Small intestine (tissue), 7 donors: Measurements from ENCODE around the gene CCDC80. TPM values are rescaled to one million over a fixed set of nuclear protein-coding genes. Genes with fewer than 3 reads are reported as not detected.

Experiments
- DNase-seq, 2 donors: peaks; one replicate each; pipeline versions ENCODE4 v3.0.0 to v3.0.0-alpha.2; 2013
- FAIRE-seq: peaks from 2 replicates; lab custom pipeline; 2012; peaks lifted over from hg19 to GRCh38; lab: Jason Lieb, UNC
- H3K27ac ChIP-seq, 3 donors: one replicate each; pipeline ENCODE4 v1.5.1; 2013; ENCODE audit warnings: low read length in 2 of 3, mild to moderate bottlenecking in 2 of 3, control low read depth in 1 of 3, inconsistent platforms in 1 of 3, low read depth in 1 of 3, moderate library complexity in 1 of 3
- H3K27me3 ChIP-seq, 3 donors: one replicate each; pipeline ENCODE4 v1.6.1; 2013; ENCODE audit warnings: low read length in 3 of 3, inconsistent platforms in 1 of 3; ENCODE audit not compliant: control insufficient read depth in 3 of 3, insufficient read depth in 3 of 3
- H3K36me3 ChIP-seq, 3 donors: one replicate each; pipeline ENCODE4 v1.6.1; 2013; ENCODE audit warnings: low read length in 3 of 3, inconsistent platforms in 1 of 3, low read depth in 1 of 3, mild to moderate bottlenecking in 1 of 3, moderate library complexity in 1 of 3; ENCODE audit not compliant: control insufficient read depth in 3 of 3, insufficient read depth in 2 of 3
- H3K4me1 ChIP-seq, 3 donors: one replicate each; pipeline ENCODE4 v1.6.1; 2013; ENCODE audit warnings: low read length in 2 of 3, inconsistent platforms in 1 of 3, low read depth in 1 of 3, mild to moderate bottlenecking in 1 of 3, moderate library complexity in 1 of 3; ENCODE audit not compliant: control insufficient read depth in 3 of 3, insufficient read depth in 2 of 3
- H3K4me3 ChIP-seq, 3 donors: one replicate each; pipeline ENCODE4 v1.5.1; 2013; ENCODE audit warnings: low read length in 3 of 3, control low read depth in 1 of 3, inconsistent platforms in 1 of 3, low read depth in 1 of 3, mild to moderate bottlenecking in 1 of 3, moderate library complexity in 1 of 3
- H3K9me3 ChIP-seq, 2 donors: one replicate each; pipeline ENCODE4 v1.6.1; 2013; ENCODE audit warnings: low read depth in 1 of 2, low read length in 1 of 2; ENCODE audit not compliant: control insufficient read depth in 2 of 2, insufficient read depth in 1 of 2
- WGBS, 3 donors: extraction: QIAGEN DNeasy Blood & Tissue Kit; methylation state at CpG; one replicate each; pipeline ENCODE4 v1.1.7; 2013; 5-methylcytosine and 5-hydroxymethylcytosine counted together
- polyA plus RNA-seq, 4 donors: library from polyadenylated mRNA; stranded (reverse) in 3 of 4; unstranded in 1 of 4; fragments of 200-250 nt in 3 of 4; fragments of 120-200 nt in 1 of 4; gene quantifications; one replicate each; pipeline versions ENCODE4 v1.2.1 to v1.2.3, GENCODE V29; 2013
- donor health status: healthy with polysubstance abuse.
- donor health status: control.
- donor health status: control.
- donor health status: Bipolar disorder and iron deficiency.
- donor health status: healthy.

The CCDC80 gene
- polyA plus RNA-seq, 4 donors = 2.5 to 14.5 (median 5.2) TPM

DNA sequence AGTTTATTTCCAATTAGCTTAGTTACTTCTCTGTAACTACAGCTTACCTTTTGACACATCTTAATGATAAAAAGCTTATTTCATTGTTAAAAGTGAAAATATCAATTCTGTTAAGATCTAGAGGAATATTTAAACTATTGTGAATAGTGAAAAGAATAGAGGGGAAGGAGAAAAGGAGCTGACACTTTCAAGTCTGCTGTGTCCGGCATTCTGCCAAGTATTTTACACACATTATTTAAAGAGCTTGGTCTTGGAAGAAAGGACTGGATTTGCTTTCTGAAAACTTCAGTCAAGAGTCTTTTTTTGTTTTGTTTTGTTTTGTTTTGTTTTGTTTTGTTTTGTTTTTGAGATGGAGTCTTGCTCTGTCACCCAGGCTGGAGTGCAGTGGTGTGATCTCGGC, 34.8 kb downstream of the CCDC80 start:
- Histone ChIP-seq H3K4me3 (no peak overlapping the region), H3K27me3 (no peaks in the 10 kb centered on the region), H3K27ac (no peak overlapping the region), H3K36me3 (no peaks in the 10 kb centered on the region), H3K4me1 (no peaks in the 10 kb centered on the region), H3K9me3 (no peaks in the 10 kb centered on the region)
- DNase-seq (no peak), FAIRE-seq (no peak)
- 92 to 96% (median 96%) methylated on average over 2 of the region's 2 CpGs for WGBS, 3 donors

- FAIRE-seq = no peak
- no peaks in the 10 kb centered on the region for H3K36me3 ChIP-seq
- no peaks in the 10 kb centered on the region for H3K27me3 ChIP-seq
- no peak overlapping the region for H3K4me3 ChIP-seq
- no peak overlapping the region for H3K27ac ChIP-seq
- no peaks in the 10 kb centered on the region for H3K9me3 ChIP-seq
- no peaks in the 10 kb centered on the region for H3K4me1 ChIP-seq
- WGBS, 3 donors = 77 to 92% (median 84%) methylated on average over 9 of the region's 9 CpGs
- peak in 1 of 2 donors; percentile 6 for DNase-seq
Measured at GRCh38 chr3:112605285-112605684, 35.7 kb downstream of the CCDC80 start.

- no peaks in the 10 kb centered on the region for H3K4me1 ChIP-seq
- DNase-seq (no peak), FAIRE-seq (no peak)
- no peaks in the 10 kb centered on the region for H3K27me3 ChIP-seq
- H3K9me3 ChIP-seq = no peaks in the 10 kb centered on the region
- 53 to 68% (median 62%) methylated on average over 4 of the region's 4 CpGs for WGBS, 3 donors
- H3K27ac ChIP-seq = no peak overlapping the region
- H3K4me3 ChIP-seq = no peak overlapping the region
- no peaks in the 10 kb centered on the region for H3K36me3 ChIP-seq
Measured at GRCh38 chr3:112604536-112604935, 36.4 kb downstream of the CCDC80 start.

- H3K27ac ChIP-seq = no peak overlapping the region
- no peaks in the 10 kb centered on the region for H3K27me3 ChIP-seq
- no peaks in the 10 kb centered on the region for H3K9me3 ChIP-seq
- H3K4me3 ChIP-seq = no peak overlapping the region
- H3K36me3 ChIP-seq = no peaks in the 10 kb centered on the region
- FAIRE-seq (no peak), DNase-seq (no peak)
- H3K4me1 ChIP-seq = no peaks in the 10 kb centered on the region
Measured at GRCh38 chr3:112602217-112602838, 38.6 kb downstream of the CCDC80 start.

- H3K4me3 ChIP-seq = no peak overlapping the region
- H3K4me1 ChIP-seq = no peaks in the 10 kb centered on the region
- no peaks in the 10 kb centered on the region for H3K9me3 ChIP-seq
- no peaks in the 10 kb centered on the region for H3K27me3 ChIP-seq
- no peaks in the 10 kb centered on the region for H3K36me3 ChIP-seq
- no peak overlapping the region for H3K27ac ChIP-seq
- FAIRE-seq (no peak), DNase-seq (no peak)
Measured at GRCh38 chr3:112598731-112599130, 42.2 kb downstream of the CCDC80 start.

GRCh38 chr3:112597945-112598344, 43.0 kb downstream of the CCDC80 start:
- DNase-seq (no peak), FAIRE-seq (no peak)
- WGBS, 3 donors = 93 to 100% (median 95%) methylated on average over 2 of the region's 2 CpGs
- Histone ChIP-seq H3K4me3 (no peak overlapping the region), H3K9me3 (peaks cover 0 to 3% of the 10 kb centered on the region in 2 donors), H3K27ac (no peak overlapping the region), H3K36me3 (no peaks in the 10 kb centered on the region), H3K27me3 (no peaks in the 10 kb centered on the region), H3K4me1 (no peaks in the 10 kb centered on the region)

DNA sequence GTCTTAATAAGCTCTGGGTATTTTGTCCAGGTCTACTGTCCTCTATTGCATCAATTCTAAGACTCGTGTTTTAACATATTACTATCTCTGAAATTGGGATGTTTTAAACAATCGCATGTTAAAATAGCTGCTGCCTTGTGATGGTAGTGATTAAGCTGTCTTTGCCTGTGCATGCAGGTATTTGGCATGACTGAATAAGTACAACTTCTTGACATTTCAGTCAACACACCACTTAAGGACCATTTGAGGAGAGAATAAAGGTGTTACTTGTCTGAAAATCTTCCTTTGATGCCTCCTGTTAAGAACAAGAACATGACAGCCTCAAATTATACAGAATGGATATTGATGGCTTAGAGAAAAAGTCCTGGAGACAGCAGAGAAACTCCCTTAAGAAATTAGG, 46.1 kb downstream of the CCDC80 start:
- Histone ChIP-seq H3K4me1 (no peaks in the 10 kb centered on the region), H3K27ac (no peak overlapping the region), H3K9me3 (peaks cover 0 to 3% of the 10 kb centered on the region in 2 donors), H3K27me3 (no peaks in the 10 kb centered on the region), H3K4me3 (no peak overlapping the region), H3K36me3 (no peaks in the 10 kb centered on the region)
- no peak for FAIRE-seq
- 93 to 99% (median 99%) methylated on average over 2 of the region's 2 CpGs for WGBS, 3 donors
- no peak for DNase-seq

DNA sequence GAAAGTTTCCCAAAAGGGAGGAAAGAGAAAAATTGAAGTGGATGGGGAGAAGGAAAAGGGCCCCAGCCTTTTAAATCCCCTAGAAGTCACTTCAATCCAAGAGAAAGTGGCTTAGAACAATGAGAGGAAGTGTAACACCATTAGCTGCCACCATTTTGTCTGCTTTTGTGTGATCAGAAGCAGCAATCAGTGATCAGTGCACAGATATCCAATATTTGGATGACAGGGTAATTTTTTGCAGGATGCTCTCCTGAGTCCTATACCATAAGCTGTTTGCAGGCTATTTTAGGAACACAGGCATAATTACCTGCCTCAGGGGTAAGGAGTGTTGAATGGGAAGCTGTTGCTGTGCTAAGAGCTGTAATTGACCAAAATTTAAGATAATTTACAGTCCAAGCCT, 47.7 kb downstream of the CCDC80 start:
- H3K4me3 ChIP-seq = no peak overlapping the region
- peaks cover 0 to 3% of the 10 kb centered on the region in 2 donors for H3K9me3 ChIP-seq
- no peaks in the 10 kb centered on the region for H3K4me1 ChIP-seq
- DNase-seq (no peak), FAIRE-seq (no peak)
- H3K36me3 ChIP-seq = no peaks in the 10 kb centered on the region
- H3K27ac ChIP-seq = no peak overlapping the region
- no peaks in the 10 kb centered on the region for H3K27me3 ChIP-seq

- 92 to 97% (median 96%) methylated on average over 1 of the region's 1 CpG for WGBS, 3 donors
- H3K4me1 ChIP-seq = no peaks in the 10 kb centered on the region
- H3K9me3 ChIP-seq = no peaks in the 10 kb centered on the region
- FAIRE-seq (no peak), DNase-seq (no peak)
- no peaks in the 10 kb centered on the region for H3K27me3 ChIP-seq
- H3K27ac ChIP-seq = no peak overlapping the region
- H3K36me3 ChIP-seq = peaks cover 0 to 9% (median 5%) of the 10 kb centered on the region in 3 donors
- no peak overlapping the region for H3K4me3 ChIP-seq
Measured at GRCh38 chr3:112587336-112587735, 53.6 kb downstream of the CCDC80 start.
